ENCODE data around the gene FAN1.

The FAN1 gene

GRCh38 chr15:30872341-30872748, 31.4 kb upstream of the FAN1 start:
- no peak overlapping the region for H2BK12ac ChIP-seq (ENCODE audit: low read length)
- WGBS, 2 donors (ENCODE audit: extremely low coverage in 2 of 2, insufficient read length in 2 of 2, insufficient replicate concordance in 1 of 2) = no CpG with 5 or more reads among the region's 1 CpG

GRCh38 chr15:30877070-30877469, 26.6 kb upstream of the FAN1 start:
- no peak overlapping the region for H2BK12ac ChIP-seq (ENCODE audit: low read length)
- H3K14ac ChIP-seq (ENCODE audit: low read length) = no peak overlapping the region
- H4K8ac ChIP-seq (ENCODE audit: low read depth, low read length) = no peak overlapping the region
- H3K36me3 ChIP-seq (replicated peaks in 1 of 2; ENCODE audit: control insufficient read depth in 2 of 2, insufficient read depth in 2 of 2, low read length in 2 of 2) = no peaks in the 10 kb centered on the region
- no peak overlapping the region for H2BK15ac ChIP-seq (ENCODE audit: low read length)
- no peak overlapping the region for H3K18ac ChIP-seq (ENCODE audit: low read length)
- H3K9me3 ChIP-seq (replicated peaks in 1 of 2; ENCODE audit: control insufficient read depth in 2 of 2, insufficient read depth in 1 of 2, low read depth in 1 of 2, low read length in 2 of 2) = no peaks in the 10 kb centered on the region
- H3K23ac ChIP-seq (ENCODE audit: low read depth, low read length, poor library complexity) = no peak overlapping the region
- no peaks in the 10 kb centered on the region for H3K79me1 ChIP-seq (ENCODE audit: low read depth, low read length)
- no peak overlapping the region for H3K4me2 ChIP-seq (ENCODE audit: insufficient read depth, low read length, poor library complexity, severe bottlenecking)
- peaks cover 0 to 2% of the 10 kb centered on the region in 2 donors for H3K4me1 ChIP-seq (ENCODE audit: control insufficient read depth in 2 of 2, insufficient read depth in 1 of 2, low read depth in 1 of 2, low read length in 2 of 2)
- H3K4me3 ChIP-seq (ENCODE audit: low read length in 2 of 2) = no peak overlapping the region
- H3K9ac ChIP-seq (ENCODE audit: low read depth, low read length, poor library complexity) = no peak overlapping the region
- H3K27ac ChIP-seq (replicated peaks; ENCODE audit: low read length) = no peak overlapping the region
- H4K91ac ChIP-seq (ENCODE audit: low read depth, low read length, poor library complexity) = no peak overlapping the region
- no peak overlapping the region for H2BK5ac ChIP-seq (ENCODE audit: low read length)
- H3K27me3 ChIP-seq (ENCODE audit: control insufficient read depth in 3 of 3, insufficient read depth in 3 of 3, low read depth in 1 of 3, low read length in 3 of 3) = no peaks in the 10 kb centered on the region
- H3K4ac ChIP-seq (ENCODE audit: low read length) = no peak overlapping the region
- no peak overlapping the region for H2BK120ac ChIP-seq (ENCODE audit: low read depth, low read length)
- H2AFZ ChIP-seq (ENCODE audit: low read length) = no peak overlapping the region
- no peak for DNase-seq (ENCODE audit: low spot score)
- H2AK5ac ChIP-seq (ENCODE audit: low read depth, low read length) = no peak overlapping the region

More at GRCh38 chr15:30872341-30872748, 31.4 kb upstream of the FAN1 start:
- H3K18ac ChIP-seq (ENCODE audit: low read length) = no peak overlapping the region
- no peak overlapping the region for H2AFZ ChIP-seq (ENCODE audit: low read length)
- no peaks in the 10 kb centered on the region for H3K9me3 ChIP-seq (replicated peaks in 1 of 2; ENCODE audit: control insufficient read depth in 2 of 2, insufficient read depth in 1 of 2, low read depth in 1 of 2, low read length in 2 of 2)
- H4K91ac ChIP-seq (ENCODE audit: low read depth, low read length, poor library complexity) = no peak overlapping the region
- H3K27ac ChIP-seq (replicated peaks; ENCODE audit: low read length) = no peak overlapping the region
- no peak overlapping the region for H3K4me3 ChIP-seq (ENCODE audit: low read length in 2 of 2)
- no peak overlapping the region for H3K4ac ChIP-seq (ENCODE audit: low read length)
- DNase-seq (ENCODE audit: low spot score) = no peak
- peaks cover 0 to 2% of the 10 kb centered on the region in 2 donors for H3K4me1 ChIP-seq (ENCODE audit: control insufficient read depth in 2 of 2, insufficient read depth in 1 of 2, low read depth in 1 of 2, low read length in 2 of 2)
- no peak overlapping the region for H2BK5ac ChIP-seq (ENCODE audit: low read length)
- H4K8ac ChIP-seq (ENCODE audit: low read depth, low read length) = no peak overlapping the region
- H3K9ac ChIP-seq (ENCODE audit: low read depth, low read length, poor library complexity) = no peak overlapping the region
- no peaks in the 10 kb centered on the region for H3K79me1 ChIP-seq (ENCODE audit: low read depth, low read length)
- H3K4me2 ChIP-seq (ENCODE audit: insufficient read depth, low read length, poor library complexity, severe bottlenecking) = no peak overlapping the region
- H2BK15ac ChIP-seq (ENCODE audit: low read length) = no peak overlapping the region
- no peak overlapping the region for H3K14ac ChIP-seq (ENCODE audit: low read length)
- H3K27me3 ChIP-seq (ENCODE audit: control insufficient read depth in 3 of 3, insufficient read depth in 3 of 3, low read depth in 1 of 3, low read length in 3 of 3) = no peaks in the 10 kb centered on the region
- H2BK120ac ChIP-seq (ENCODE audit: low read depth, low read length) = no peak overlapping the region
- H3K36me3 ChIP-seq (replicated peaks in 1 of 2; ENCODE audit: control insufficient read depth in 2 of 2, insufficient read depth in 2 of 2, low read length in 2 of 2) = no peaks in the 10 kb centered on the region
- H3K23ac ChIP-seq (ENCODE audit: low read depth, low read length, poor library complexity) = no peak overlapping the region
- H2AK5ac ChIP-seq (ENCODE audit: low read depth, low read length) = no peak overlapping the region

GRCh38 chr15:30878515-30878914, 25.2 kb upstream of the FAN1 start:
- no peak overlapping the region for H2AFZ ChIP-seq (ENCODE audit: low read length)
- no peak overlapping the region for H3K4me2 ChIP-seq (ENCODE audit: insufficient read depth, low read length, poor library complexity, severe bottlenecking)
- H3K18ac ChIP-seq (ENCODE audit: low read length) = no peak overlapping the region
- no peak overlapping the region for H2BK5ac ChIP-seq (ENCODE audit: low read length)
- no peak overlapping the region for H3K27ac ChIP-seq (replicated peaks; ENCODE audit: low read length)
- H3K79me1 ChIP-seq (ENCODE audit: low read depth, low read length) = no peaks in the 10 kb centered on the region
- H3K9me3 ChIP-seq (replicated peaks in 1 of 2; ENCODE audit: control insufficient read depth in 2 of 2, insufficient read depth in 1 of 2, low read depth in 1 of 2, low read length in 2 of 2) = no peaks in the 10 kb centered on the region
- H2BK12ac ChIP-seq (ENCODE audit: low read length) = no peak overlapping the region
- peaks cover 0 to 2% of the 10 kb centered on the region in 2 donors for H3K4me1 ChIP-seq (ENCODE audit: control insufficient read depth in 2 of 2, insufficient read depth in 1 of 2, low read depth in 1 of 2, low read length in 2 of 2)
- H4K91ac ChIP-seq (ENCODE audit: low read depth, low read length, poor library complexity) = no peak overlapping the region
- no peak overlapping the region for H3K23ac ChIP-seq (ENCODE audit: low read depth, low read length, poor library complexity)
- no peak overlapping the region for H3K4ac ChIP-seq (ENCODE audit: low read length)
- H3K27me3 ChIP-seq (ENCODE audit: control insufficient read depth in 3 of 3, insufficient read depth in 3 of 3, low read depth in 1 of 3, low read length in 3 of 3) = no peaks in the 10 kb centered on the region
- no peak overlapping the region for H2BK120ac ChIP-seq (ENCODE audit: low read depth, low read length)
- H2BK15ac ChIP-seq (ENCODE audit: low read length) = no peak overlapping the region
- no peak overlapping the region for H3K14ac ChIP-seq (ENCODE audit: low read length)
- WGBS, 2 donors (ENCODE audit: extremely low coverage in 2 of 2, insufficient read length in 2 of 2, insufficient replicate concordance in 1 of 2) = no CpG with 5 or more reads among the region's 1 CpG
- no peaks in the 10 kb centered on the region for H3K36me3 ChIP-seq (replicated peaks in 1 of 2; ENCODE audit: control insufficient read depth in 2 of 2, insufficient read depth in 2 of 2, low read length in 2 of 2)
- no peak overlapping the region for H4K8ac ChIP-seq (ENCODE audit: low read depth, low read length)
- no peak for DNase-seq (ENCODE audit: low spot score)
- no peak overlapping the region for H3K4me3 ChIP-seq (ENCODE audit: low read length in 2 of 2)
- no peak overlapping the region for H3K9ac ChIP-seq (ENCODE audit: low read depth, low read length, poor library complexity)
- H2AK5ac ChIP-seq (ENCODE audit: low read depth, low read length) = no peak overlapping the region

GRCh38 chr15:30882849-30883433, 20.8 kb upstream of the FAN1 start:
- no peak overlapping the region for H2BK5ac ChIP-seq (ENCODE audit: low read length)
- no peak overlapping the region for H3K4me3 ChIP-seq (ENCODE audit: low read length in 2 of 2)
- WGBS, 2 donors (ENCODE audit: extremely low coverage in 2 of 2, insufficient read length in 2 of 2, insufficient replicate concordance in 1 of 2) = no CpG with 5 or more reads among the region's 22 CpGs

More at GRCh38 chr15:30882849-30883433, 20.8 kb upstream of the FAN1 start:
- Histone ChIP-seq H2BK12ac (ENCODE audit: low read length) (no peak overlapping the region), H3K9ac (ENCODE audit: low read depth, low read length, poor library complexity) (no peak overlapping the region), H2AFZ (ENCODE audit: low read length) (no peak overlapping the region), H3K4me2 (ENCODE audit: insufficient read depth, low read length, poor library complexity, severe bottlenecking) (no peak overlapping the region), H3K27ac (replicated peaks; ENCODE audit: low read length) (no peak overlapping the region), H3K23ac (ENCODE audit: low read depth, low read length, poor library complexity) (no peak overlapping the region), H2BK15ac (ENCODE audit: low read length) (no peak overlapping the region), H3K4me1 (ENCODE audit: control insufficient read depth in 2 of 2, insufficient read depth in 1 of 2, low read depth in 1 of 2, low read length in 2 of 2) (no peaks in the 10 kb centered on the region), H3K36me3 (replicated peaks in 1 of 2; ENCODE audit: control insufficient read depth in 2 of 2, insufficient read depth in 2 of 2, low read length in 2 of 2) (no peaks in the 10 kb centered on the region), H3K27me3 (ENCODE audit: control insufficient read depth in 3 of 3, insufficient read depth in 3 of 3, low read depth in 1 of 3, low read length in 3 of 3) (no peaks in the 10 kb centered on the region), H3K4ac (ENCODE audit: low read length) (no peak overlapping the region), H3K79me1 (ENCODE audit: low read depth, low read length) (no peaks in the 10 kb centered on the region), H2AK5ac (ENCODE audit: low read depth, low read length) (no peak overlapping the region), H2BK120ac (ENCODE audit: low read depth, low read length) (no peak overlapping the region), H3K9me3 (replicated peaks in 1 of 2; ENCODE audit: control insufficient read depth in 2 of 2, insufficient read depth in 1 of 2, low read depth in 1 of 2, low read length in 2 of 2) (no peaks in the 10 kb centered on the region), H3K14ac (ENCODE audit: low read length) (no peak overlapping the region), H4K91ac (ENCODE audit: low read depth, low read length, poor library complexity) (no peak overlapping the region), H3K18ac (ENCODE audit: low read length) (no peak overlapping the region), H4K8ac (ENCODE audit: low read depth, low read length) (no peak overlapping the region)
- no peak for DNase-seq (ENCODE audit: low spot score)
